ENCODE results near the gene HSDL1.

HSDL1 gene

DNA sequence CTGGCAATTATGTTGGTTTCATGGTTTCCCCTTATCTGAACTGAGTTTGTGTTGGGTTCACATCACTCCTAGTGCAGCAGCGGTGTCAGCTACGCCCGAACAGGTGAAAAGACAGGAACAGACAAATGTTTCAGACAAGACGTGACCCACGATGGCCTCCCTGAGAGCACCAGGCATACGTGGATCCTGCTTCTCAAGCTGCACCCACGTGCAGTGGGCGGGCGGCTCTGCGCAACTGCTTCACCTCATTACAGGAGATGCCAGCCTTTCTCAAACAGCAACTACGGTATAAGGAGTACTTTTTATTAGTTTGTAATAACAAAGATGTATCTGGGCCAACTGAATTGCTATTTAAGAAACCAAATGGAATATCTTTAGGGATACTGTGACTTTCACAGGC lies 69.6 kb downstream of the HSDL1 start:
- DNase-seq = no peak

DNA sequence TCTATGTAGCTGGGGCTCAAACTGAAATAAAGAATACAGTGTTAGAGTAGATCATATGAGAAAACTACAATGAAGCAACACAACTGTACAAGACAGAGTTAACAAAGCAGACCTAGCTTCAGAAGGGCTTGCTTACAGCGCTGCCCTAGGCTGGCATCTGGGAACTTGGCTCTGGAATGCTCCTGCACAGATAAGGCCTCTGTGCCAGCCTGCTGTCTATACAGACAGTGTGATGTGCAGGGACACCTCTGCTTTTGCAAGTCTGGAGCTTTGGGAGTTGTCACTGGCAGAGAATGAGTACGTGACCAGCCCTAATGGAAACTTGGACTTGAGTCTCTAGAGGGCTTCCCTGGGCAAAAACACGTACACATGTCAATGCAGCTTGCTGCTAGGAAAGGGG lies 70.3 kb downstream of the HSDL1 start:
- DNase-seq = no peak

All from NCI-H1436 treated with DMSO at 0.1 percent for 48 hours (cell line).